ENCODE results near the gene MAK.
"Not testable (repeated sequence)": the region's sequence is repeated elsewhere in the genome, so short reads cannot be mapped to it uniquely, and the experiment has no call there.

GRCh38 chr6:10814176-10814575 lies 24.2 kb downstream of the MAK start:
- not testable (repeated sequence) for TF ChIP-seq RCOR1 (IDR thresholded peaks at IDR 0.05; ENCODE audit: low read depth, low read length); HMGXB4 (CRISPR knock-in tag; IDR thresholded peaks at IDR 0.05; ENCODE audit: borderline replicate concordance); CTCF (IDR thresholded peaks at IDR 0.05)
